ENCODE data around the gene SHH. TPM values are rescaled to one million over a fixed set of nuclear protein-coding genes. Genes with fewer than 3 reads are reported as not detected.

Gene SHH
- total and polyA plus RNA-seq, 2 of the 4 experiments (the other 2 are of a cell fraction): under 0.01 to 0.03 TPM

- H2AK9ac ChIP-seq (replicated peaks; ENCODE audit: low read depth, low read length, poor library complexity): no peak overlapping the region
- in situ Hi-C loops (cut with MboI; ENCODE audit: low sequenced_read_pairs): loop anchor here (10.0 to 25.0 kb wide), 2 partner anchors 155 to 373 kb away; no protein-coding TSS in a partner anchor
- H3K4ac ChIP-seq (ENCODE audit: low read depth, low read length): no peak overlapping the region
- H4K5ac ChIP-seq (ENCODE audit: low read depth, low read length): no peak overlapping the region
- CTCF ChIA-PET: interaction anchor here (1.4 kb wide), 1 partner anchor 162 kb away, joined by 3 read pairs; no protein-coding TSS in a partner anchor
- no peak overlapping the region for H2BK120ac ChIP-seq (ENCODE audit: low read depth, low read length)
- dilution Hi-C loops (cut with HindIII; ENCODE audit: low sequenced_read_pairs, unreplicated experiment): no loop called here
- H3K4me2 ChIP-seq (ENCODE audit: low read depth, low read length): no peak overlapping the region
- no TSS peak for BruUV-seq (replicated peaks)
- H3K27me3 ChIP-seq (ENCODE audit: control insufficient read depth, insufficient read depth, low read length): no peaks in the 10 kb centered on the region
- no CpG with 5 or more reads among the region's 9 CpGs for WGBS, 2 experiments (ENCODE audit: extremely low coverage in 2 of 2, insufficient read length in 1 of 2)
- H4K91ac ChIP-seq (ENCODE audit: insufficient read depth, low read depth, low read length): no peak overlapping the region
- H3K27ac ChIP-seq (ENCODE audit: insufficient read depth, low read length): no peak overlapping the region
- H3K56ac ChIP-seq (ENCODE audit: extremely low read depth, insufficient read depth, low read length): no peak overlapping the region
- H2BK5ac ChIP-seq (ENCODE audit: low read depth, low read length, poor library complexity, severe bottlenecking): no peak overlapping the region
- H3K23ac ChIP-seq (ENCODE audit: low read depth, low read length): no peak overlapping the region
- peaks cover 8% of the 10 kb centered on the region; the same call in 1 of the 2 replicates for H3K9me1 ChIP-seq (ENCODE audit: insufficient read depth, low read length)
- H3K9me3 ChIP-seq (ENCODE audit: control insufficient read depth, insufficient read depth, low read length): no peaks in the 10 kb centered on the region
- TF ChIP-seq BHLHE40 (IDR thresholded peaks at IDR 0.05; ENCODE audit: low read depth, low read length): no peak
- no peak for TF ChIP-seq NFE2L2 (IDR thresholded peaks at IDR 0.05; ENCODE audit: low read depth, low read length)
- no peak for TF ChIP-seq CEBPB (IDR thresholded peaks at IDR 0.05; ENCODE audit: low read depth, low read length)
- no peak for TF ChIP-seq SMC3 (IDR thresholded peaks at IDR 0.05; ENCODE audit: low read depth, low read length)
- no peak for TF ChIP-seq MXI1 (IDR thresholded peaks at IDR 0.05; ENCODE audit: borderline replicate concordance, low read depth, low read length)
- TF ChIP-seq MAFK (IDR thresholded peaks at IDR 0.05; ENCODE audit: low read depth, low read length): no peak
- TF ChIP-seq CTCF (conservative IDR thresholded peaks at IDR 0.05; ENCODE audit: low read depth, low read length): no peak
- no peak for TF ChIP-seq RAD21 (IDR thresholded peaks at IDR 0.05; ENCODE audit: low read length)
- no peak for TF ChIP-seq RFX5 (IDR thresholded peaks at IDR 0.05; ENCODE audit: low read depth, low read length)
- TF ChIP-seq RCOR1 (IDR thresholded peaks at IDR 0.05; ENCODE audit: insufficient replicate concordance, low read length): no peak
- no peak for TF ChIP-seq MAZ (IDR thresholded peaks at IDR 0.05; ENCODE audit: borderline replicate concordance, low read depth, low read length)
- no peak for TF ChIP-seq FOS (IDR thresholded peaks at IDR 0.05; ENCODE audit: low read depth, low read length)
- H3K14ac ChIP-seq (replicated peaks; ENCODE audit: low read depth, low read length): no peak overlapping the region
- H2AK5ac ChIP-seq (ENCODE audit: low read depth, low read length): no peak overlapping the region
- intact Hi-C loops (cut with micrococcal nuclease): no loop called here
- H2BK15ac ChIP-seq (ENCODE audit: low read depth, low read length): no peak overlapping the region
- H3K4me1 ChIP-seq (ENCODE audit: control insufficient read depth, insufficient read depth, low read length): peaks cover 2% of the 10 kb centered on the region; the same call in 1 of the 2 replicates
- peaks cover 47% of the 10 kb centered on the region for H4K20me1 ChIP-seq (ENCODE audit: insufficient read depth, low read length)
- no peak overlapping the region for H3K4me3 ChIP-seq (ENCODE audit: insufficient read depth, low read depth, low read length)
- no peak overlapping the region for H3K9ac ChIP-seq (ENCODE audit: low read depth, low read length)
- no peak overlapping the region for H2BK20ac ChIP-seq (ENCODE audit: low read depth, low read length)
- ATAC-seq (ENCODE audit: low read depth) (no peak), DNase-seq (no peak)
- no peak overlapping the region for H2AFZ ChIP-seq (replicated peaks; ENCODE audit: low read length, poor library complexity)
- H3K18ac ChIP-seq (ENCODE audit: low read depth, low read length): no peak overlapping the region
- H3K79me1 ChIP-seq (ENCODE audit: low read depth in 1 of 2, low read length in 2 of 2): peaks cover 29 to 68% of the 10 kb centered on the region in 2 experiments
- H4K8ac ChIP-seq (ENCODE audit: low read depth in 2 of 2, low read length in 2 of 2): no peak overlapping the region
- POLR2A ChIA-PET (ENCODE audit: unreplicated experiment): no interaction called here
- H3K36me3 ChIP-seq (ENCODE audit: control insufficient read depth, insufficient read depth, low read length): peaks cover 23% of the 10 kb centered on the region
Measured at GRCh38 chr7:155759740-155760430, 52.4 kb downstream of the SHH start.
